SK-N-SH (cell line): Measurements from ENCODE around the gene SDK1. TPM values are rescaled to one million over a fixed set of nuclear protein-coding genes. Genes with fewer than 3 reads are reported as not detected.
"Not testable (repeated sequence)": the region's sequence is repeated elsewhere in the genome, so short reads cannot be mapped to it uniquely, and the experiment has no call there.

Experiments
- CTCF ChIA-PET: fragments of 300-600, 350-600 bp; formaldehyde crosslinking; extraction: SDS; loops from one replicate; lab custom pipeline; 2021; lab: Yijun Ruan, JAX
- POLR2A ChIA-PET: fragments of 350-600 bp; sonication (Branson Sonifier 250); formaldehyde crosslinking; extraction: SDS; loops from one replicate; lab custom pipeline; 2020; ENCODE audit warnings: antibody characterized with exemption, inconsistent platforms; lab: Yijun Ruan, JAX
- DNase-seq: peaks from one replicate; pipeline ENCODE4 v3.0.0; 2012
- H2AFZ ChIP-seq: fragments of 200-600 bp; sonication (generic); 2 replicates; pipeline ENCODE4 v1.8.1; 2016; ENCODE audit warnings: antibody characterized with exemption, mild to moderate bottlenecking, low read depth
- H3F3A ChIP-seq: fragments of 200-600 bp; sonication (generic); replicated peaks from 2 replicates; pipeline ENCODE3; 2016; ENCODE audit warnings: antibody characterized with exemption, mild to moderate bottlenecking; ENCODE audit not compliant: insufficient read depth
- H3K27ac ChIP-seq, 2 experiments: fragments of 200-500 bp in 1 of 2; fragments of 200-600 bp in 1 of 2; sonication (Bioruptor generic) in 1 of 2; sonication (generic), shearing (Covaris generic) in 1 of 2; 2 replicates each; pipeline versions ENCODE4 v1.5.1 to v1.6.1; 2014 to 2016; ENCODE audit warnings: low read depth in 2 of 2, inconsistent platforms in 1 of 2, low read length in 1 of 2, mild to moderate bottlenecking in 1 of 2, mixed read lengths in 1 of 2
- H3K27me3 ChIP-seq: fragments of 200-600 bp; sonication (generic), shearing (Covaris generic); 2 replicates; pipeline ENCODE4 v1.6.1; 2016; ENCODE audit warnings: mixed run types; ENCODE audit not compliant: insufficient read depth
- H3K36me3 ChIP-seq, 2 experiments: fragments of 200-500 bp in 1 of 2; fragments of 200-600 bp in 1 of 2; sonication (Bioruptor generic) in 1 of 2; sonication (generic) in 1 of 2; replicated peaks in 1 of 2; 2 replicates each; pipeline versions ENCODE3 to v1.5.1; 2014 to 2016; ENCODE audit warnings: low read length in 1 of 2, mild to moderate bottlenecking in 1 of 2; ENCODE audit not compliant: insufficient read depth in 2 of 2, control insufficient read depth in 1 of 2
- H3K4me1 ChIP-seq, 2 experiments: fragments of 200-500 bp in 1 of 2; fragments of 200-600 bp in 1 of 2; sonication (Bioruptor generic) in 1 of 2; sonication (generic), shearing (Covaris generic) in 1 of 2; 2 replicates each; pipeline versions ENCODE4 v1.5.1 to v1.6.1; 2014 to 2016; ENCODE audit warnings: low read depth in 1 of 2, low read length in 1 of 2, mixed run types in 1 of 2; ENCODE audit not compliant: insufficient read depth in 2 of 2, control insufficient read depth in 1 of 2
- H3K4me2 ChIP-seq: fragments of 200-600 bp; sonication (generic), shearing (Covaris generic); 2 replicates; pipeline ENCODE4 v1.6.1; 2017; ENCODE audit warnings: mixed run types
- H3K4me3 ChIP-seq, 2 experiments: fragments of 200-500 bp in 1 of 2; fragments of 200-600 bp in 1 of 2; sonication (Bioruptor generic) in 1 of 2; sonication (generic), shearing (Covaris generic) in 1 of 2; 2 replicates each; pipeline versions ENCODE4 v1.5.1 to v1.8.1; 2014 to 2016; ENCODE audit warnings: low read depth in 2 of 2, inconsistent platforms in 1 of 2, low read length in 1 of 2, mild to moderate bottlenecking in 1 of 2, mixed read lengths in 1 of 2, moderate library complexity in 1 of 2
- H3K79me2 ChIP-seq: fragments of 200-600 bp; sonication (generic); 2 replicates; pipeline ENCODE4 v1.8.1; 2017; ENCODE audit warnings: mild to moderate bottlenecking; ENCODE audit not compliant: insufficient read depth
- H3K9ac ChIP-seq: fragments of 200-600 bp; sonication (generic); 2 replicates; pipeline ENCODE4 v1.6.1; 2017; ENCODE audit warnings: mixed run types
- H3K9me2 ChIP-seq: fragments of 200-600 bp; sonication (generic); 2 replicates; pipeline ENCODE4 v1.6.1; 2017; ENCODE audit warnings: mixed run types
- H3K9me3 ChIP-seq: fragments of 200-600 bp; sonication (generic); 2 replicates; pipeline ENCODE4 v1.6.1; 2017; ENCODE audit warnings: mixed run types, mild to moderate bottlenecking, moderate library complexity
- H4K20me1 ChIP-seq: fragments of 200-600 bp; sonication (generic); 2 replicates; pipeline ENCODE4 v1.6.1; 2017; ENCODE audit warnings: mild to moderate bottlenecking, mixed run types; ENCODE audit not compliant: insufficient read depth
- EZH2phosphoT487 ChIP-seq: fragments of 200-600 bp; sonication (generic); IDR thresholded peaks from 2 replicates; pipeline ENCODE4 v1.6.1; 2017; ENCODE audit warnings: low read depth, mixed run types, mild to moderate bottlenecking, antibody characterized with exemption, moderate library complexity, borderline replicate concordance
- FOXJ3 ChIP-seq: sonication (generic); formaldehyde crosslinking; IDR thresholded peaks from 2 replicates; pipeline ENCODE4 v1.5.1; 2020; ENCODE audit warnings: mild to moderate bottlenecking, missing genetic modification reagents
- GABPA ChIP-seq: IDR thresholded peaks from 2 replicates; pipeline ENCODE4 v1.4.0; 2012; ENCODE audit warnings: low read depth, mild to moderate bottlenecking
- GATA2 ChIP-seq: sonication (generic); formaldehyde crosslinking; IDR thresholded peaks from 2 replicates; pipeline ENCODE4 v1.5.0; 2020; ENCODE audit warnings: mild to moderate bottlenecking, missing genetic modification reagents
- JUND ChIP-seq: IDR thresholded peaks from 2 replicates; pipeline ENCODE4 v1.4.0; 2012
- MEF2A ChIP-seq: IDR thresholded peaks from 2 replicates; pipeline ENCODE4 v1.4.0; 2012; ENCODE audit warnings: low read depth, borderline replicate concordance
- MXI1 ChIP-seq: IDR thresholded peaks from 2 replicates; pipeline ENCODE4 v1.6.1; 2012; ENCODE audit warnings: mild to moderate bottlenecking, low read depth, low read length, improper control_type of control experiment
- NFIC ChIP-seq: IDR thresholded peaks from 2 replicates; pipeline ENCODE4 v1.4.0; 2012; ENCODE audit warnings: borderline replicate concordance
- NRF1 ChIP-seq: IDR thresholded peaks from 2 replicates; pipeline ENCODE4 v1.6.1; 2012; ENCODE audit warnings: low read depth, mild to moderate bottlenecking, low read length
- RAD21 ChIP-seq: IDR thresholded peaks from 2 replicates; pipeline ENCODE4 v1.6.1; 2012; ENCODE audit warnings: mild to moderate bottlenecking, low read length
- RXRA ChIP-seq: IDR thresholded peaks from 2 replicates; pipeline ENCODE4 v1.4.0; 2012; ENCODE audit warnings: low read depth, mild to moderate bottlenecking, borderline replicate concordance
- SMC3 ChIP-seq: IDR thresholded peaks from 2 replicates; pipeline ENCODE4 v1.6.1; 2012; ENCODE audit warnings: low read depth, low read length, improper control_type of control experiment
- TAF1 ChIP-seq: IDR thresholded peaks from 2 replicates; pipeline ENCODE4 v1.6.1; 2012; ENCODE audit warnings: low read depth, mild to moderate bottlenecking, low read length, moderate library complexity, borderline replicate concordance
- TEAD4 ChIP-seq: IDR thresholded peaks from 2 replicates; pipeline ENCODE4 v1.4.0; 2012; ENCODE audit warnings: mild to moderate bottlenecking, borderline replicate concordance; ENCODE audit not compliant: insufficient read depth
- WGBS: methylation state at CpG from one replicate; pipeline ENCODE4 v1.1.6; 2017; ENCODE audit warnings: low lambda C conversion rate; 5-methylcytosine and 5-hydroxymethylcytosine counted together
- polyA plus RNA-seq, 3 experiments: library from polyadenylated mRNA; depleted of rRNA; stranded (reverse); fragments of >200 nt; gene quantifications; 2 replicates each; pipeline ENCODE4 v1.2.3, GENCODE V29; 2012
- TF ChIP-seq, protein P1 (sequence below): IDR thresholded peaks from 2 replicates; pipeline ENCODE4; 2012
- TF ChIP-seq, protein P2 (sequence below): fragments of 150-350 bp; IDR thresholded peaks from 2 replicates; pipeline ENCODE4 v1.6.1; 2017; ENCODE audit warnings: antibody characterized with exemption, low read length, low read depth, borderline replicate concordance
- TF ChIP-seq, protein P3 (sequence below): IDR thresholded peaks from 2 replicates; pipeline ENCODE4 v1.4.0; 2012; ENCODE audit warnings: low read depth
- TF ChIP-seq, protein P4 (sequence below): IDR thresholded peaks from 2 replicates; pipeline ENCODE4 v1.4.0; 2012; ENCODE audit warnings: low read depth, borderline replicate concordance

The SDK1 gene
- polyA plus RNA-seq, 1 of the 3 experiments (the other 2 are of a cell fraction), result 1.2 TPM

DNA sequence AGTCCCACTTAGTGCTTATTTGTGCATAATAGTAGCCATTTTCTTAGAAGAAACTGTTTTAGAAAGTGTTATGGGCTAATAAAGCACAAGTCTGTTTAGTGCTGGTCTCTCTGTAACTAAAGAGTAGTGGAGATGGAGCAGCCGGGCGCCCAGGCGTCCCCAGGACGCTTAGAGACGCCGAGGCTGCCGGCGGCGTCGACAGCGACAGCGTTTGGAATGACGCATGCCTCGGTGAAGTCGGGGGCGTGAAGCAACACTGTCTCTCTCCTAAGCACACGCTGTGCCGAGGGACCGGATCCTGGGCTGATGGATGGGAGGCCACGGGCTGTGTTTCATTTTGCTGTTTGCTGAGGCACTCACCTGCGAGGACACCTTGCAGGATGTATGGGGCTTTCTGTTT is 792.4 kb downstream of the SDK1 start:
- TF ChIP-seq GATA2 (CRISPR knock-in tag) (no peak), GABPA (no peak), TEAD4 (no peak), RXRA (no peak), JUND (no peak), MEF2A (no peak), EZH2phosphoT487 (no peak), TAF1 (no peak), FOXJ3 (CRISPR knock-in tag) (no peak), SMC3 (no peak), NFIC (no peak), NRF1 (no peak), MXI1 (no peak), RAD21 (no peak)
- TF ChIP-seq, protein P1, sequence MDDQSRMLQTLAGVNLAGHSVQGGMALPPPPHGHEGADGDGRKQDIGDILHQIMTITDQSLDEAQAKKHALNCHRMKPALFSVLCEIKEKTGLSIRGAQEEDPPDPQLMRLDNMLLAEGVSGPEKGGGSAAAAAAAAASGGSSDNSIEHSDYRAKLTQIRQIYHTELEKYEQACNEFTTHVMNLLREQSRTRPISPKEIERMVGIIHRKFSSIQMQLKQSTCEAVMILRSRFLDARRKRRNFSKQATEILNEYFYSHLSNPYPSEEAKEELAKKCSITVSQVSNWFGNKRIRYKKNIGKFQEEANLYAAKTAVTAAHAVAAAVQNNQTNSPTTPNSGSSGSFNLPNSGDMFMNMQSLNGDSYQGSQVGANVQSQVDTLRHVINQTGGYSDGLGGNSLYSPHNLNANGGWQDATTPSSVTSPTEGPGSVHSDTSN, result no peak
- TF ChIP-seq, protein P2, sequence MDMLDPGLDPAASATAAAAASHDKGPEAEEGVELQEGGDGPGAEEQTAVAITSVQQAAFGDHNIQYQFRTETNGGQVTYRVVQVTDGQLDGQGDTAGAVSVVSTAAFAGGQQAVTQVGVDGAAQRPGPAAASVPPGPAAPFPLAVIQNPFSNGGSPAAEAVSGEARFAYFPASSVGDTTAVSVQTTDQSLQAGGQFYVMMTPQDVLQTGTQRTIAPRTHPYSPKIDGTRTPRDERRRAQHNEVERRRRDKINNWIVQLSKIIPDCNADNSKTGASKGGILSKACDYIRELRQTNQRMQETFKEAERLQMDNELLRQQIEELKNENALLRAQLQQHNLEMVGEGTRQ, result no peak
- TF ChIP-seq, protein P3, sequence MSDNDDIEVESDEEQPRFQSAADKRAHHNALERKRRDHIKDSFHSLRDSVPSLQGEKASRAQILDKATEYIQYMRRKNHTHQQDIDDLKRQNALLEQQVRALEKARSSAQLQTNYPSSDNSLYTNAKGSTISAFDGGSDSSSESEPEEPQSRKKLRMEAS, result no peak
- TF ChIP-seq, protein P4, sequence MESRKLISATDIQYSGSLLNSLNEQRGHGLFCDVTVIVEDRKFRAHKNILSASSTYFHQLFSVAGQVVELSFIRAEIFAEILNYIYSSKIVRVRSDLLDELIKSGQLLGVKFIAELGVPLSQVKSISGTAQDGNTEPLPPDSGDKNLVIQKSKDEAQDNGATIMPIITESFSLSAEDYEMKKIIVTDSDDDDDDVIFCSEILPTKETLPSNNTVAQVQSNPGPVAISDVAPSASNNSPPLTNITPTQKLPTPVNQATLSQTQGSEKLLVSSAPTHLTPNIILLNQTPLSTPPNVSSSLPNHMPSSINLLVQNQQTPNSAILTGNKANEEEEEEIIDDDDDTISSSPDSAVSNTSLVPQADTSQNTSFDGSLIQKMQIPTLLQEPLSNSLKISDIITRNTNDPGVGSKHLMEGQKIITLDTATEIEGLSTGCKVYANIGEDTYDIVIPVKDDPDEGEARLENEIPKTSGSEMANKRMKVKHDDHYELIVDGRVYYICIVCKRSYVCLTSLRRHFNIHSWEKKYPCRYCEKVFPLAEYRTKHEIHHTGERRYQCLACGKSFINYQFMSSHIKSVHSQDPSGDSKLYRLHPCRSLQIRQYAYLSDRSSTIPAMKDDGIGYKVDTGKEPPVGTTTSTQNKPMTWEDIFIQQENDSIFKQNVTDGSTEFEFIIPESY, result no peak
- WGBS, result 83% methylated on average over 15 of the region's 21 CpGs
- Histone ChIP-seq H3K27me3 (no peaks in the 10 kb centered on the region), H3K4me1 (no peaks in the 10 kb centered on the region; a peak in 1 of 4 replicates), H3K9me3 (peaks cover 4% of the 10 kb centered on the region; the same call in 1 of the 2 replicates), H4K20me1 (no peaks in the 10 kb centered on the region), H3K9ac (no peak overlapping the region), H3F3A (no peaks in the 10 kb centered on the region), H3K4me3 (no peak overlapping the region), H2AFZ (no peak overlapping the region), H3K79me2 (no peaks in the 10 kb centered on the region), H3K36me3 (no peaks in the 10 kb centered on the region), H3K9me2 (no peaks in the 10 kb centered on the region), H3K27ac (no peak overlapping the region), H3K4me2 (no peak overlapping the region)
- DNase-seq, result no peak
- ChIA-PET POLR2A (interaction anchor here (0.5 kb wide), 1 partner anchor 214 kb away, joined by 3 read pairs; no protein-coding TSS in a partner anchor), CTCF (no interaction called here)

DNA sequence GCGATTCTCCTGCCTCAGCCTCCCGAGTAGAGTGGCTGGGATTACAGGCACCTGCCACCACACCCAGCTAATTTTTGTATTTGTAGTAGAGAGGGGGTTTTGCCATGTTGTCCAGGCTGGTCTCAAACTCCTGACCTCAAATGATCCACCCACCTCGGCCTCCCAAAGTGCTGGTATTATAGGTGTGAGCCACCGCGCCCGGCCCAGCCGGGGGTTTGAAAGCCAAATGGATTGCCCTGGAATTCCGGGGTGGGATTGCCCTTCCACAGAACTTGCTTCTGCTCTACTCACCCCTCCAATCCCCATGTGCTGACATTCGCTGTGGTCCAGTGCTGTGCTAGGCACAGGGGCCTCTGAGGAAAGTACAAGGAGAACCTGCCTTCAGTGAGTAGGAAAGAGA is 793.1 kb downstream of the SDK1 start:
- H3K9me3 ChIP-seq, DNase-seq, POLR2A ChIA-PET, H3K4me3 ChIP-seq, H3K27me3 ChIP-seq, H3K9me2 ChIP-seq, H3K79me2 ChIP-seq, H3F3A ChIP-seq, H3K36me3 ChIP-seq, H3K4me1 ChIP-seq, H3K4me2 ChIP-seq, H4K20me1 ChIP-seq, H3K9ac ChIP-seq, H2AFZ ChIP-seq, H3K27ac ChIP-seq: not testable (repeated sequence)
- 60% methylated on average over 9 of the region's 9 CpGs for WGBS
- CTCF ChIA-PET, result interaction anchor here (1.5 kb wide), 1 partner anchor 10 kb away, joined by 7 read pairs; no protein-coding TSS in a partner anchor
